HG03442 (cell line): ENCODE measurements around the gene HECW1.

ENCODE experiments used
- ATAC-seq: cut with Tn5 transposase; IDR thresholded peaks from one replicate; pipeline ENCODE4 v1.9.1; 2021; ENCODE audit warnings: mild to moderate bottlenecking, moderate library complexity; ENCODE audit not compliant: unreplicated experiment

Gene HECW1

GRCh38 chr7:43142703-43143102, 30.3 kb downstream of the HECW1 start:
- no peak for ATAC-seq

DNA sequence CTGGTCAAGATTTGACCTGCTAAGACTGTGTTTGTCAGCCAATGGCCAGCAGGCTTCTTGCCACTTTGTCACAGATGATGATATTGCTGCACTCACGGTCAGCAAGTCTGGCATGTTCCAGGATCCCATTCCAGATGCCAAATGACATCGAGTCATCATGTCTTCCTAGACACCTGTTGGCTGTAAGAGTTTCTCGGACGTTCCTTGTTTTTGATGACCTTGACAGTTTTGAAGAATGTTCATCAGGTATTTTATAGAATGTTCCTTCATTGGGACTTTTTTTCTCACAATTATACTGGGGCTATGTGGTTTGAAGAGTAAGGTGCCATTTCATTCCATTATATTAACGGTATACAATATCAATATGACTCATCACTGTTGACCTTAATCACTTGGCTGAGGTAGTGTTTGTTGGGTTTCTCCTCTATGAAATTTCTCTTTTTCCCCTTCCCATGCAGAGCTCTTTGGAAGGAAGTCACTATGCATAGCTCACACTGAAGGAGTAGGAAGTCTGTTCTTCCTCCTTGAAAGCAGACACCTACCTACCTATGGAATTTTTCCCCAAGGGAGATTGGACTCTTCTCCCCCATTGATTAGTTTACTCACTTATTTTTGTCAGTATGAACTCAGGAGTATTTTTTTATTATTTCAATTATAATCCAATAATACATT, 31.6 kb downstream of the HECW1 start:
- no peak for ATAC-seq

DNA sequence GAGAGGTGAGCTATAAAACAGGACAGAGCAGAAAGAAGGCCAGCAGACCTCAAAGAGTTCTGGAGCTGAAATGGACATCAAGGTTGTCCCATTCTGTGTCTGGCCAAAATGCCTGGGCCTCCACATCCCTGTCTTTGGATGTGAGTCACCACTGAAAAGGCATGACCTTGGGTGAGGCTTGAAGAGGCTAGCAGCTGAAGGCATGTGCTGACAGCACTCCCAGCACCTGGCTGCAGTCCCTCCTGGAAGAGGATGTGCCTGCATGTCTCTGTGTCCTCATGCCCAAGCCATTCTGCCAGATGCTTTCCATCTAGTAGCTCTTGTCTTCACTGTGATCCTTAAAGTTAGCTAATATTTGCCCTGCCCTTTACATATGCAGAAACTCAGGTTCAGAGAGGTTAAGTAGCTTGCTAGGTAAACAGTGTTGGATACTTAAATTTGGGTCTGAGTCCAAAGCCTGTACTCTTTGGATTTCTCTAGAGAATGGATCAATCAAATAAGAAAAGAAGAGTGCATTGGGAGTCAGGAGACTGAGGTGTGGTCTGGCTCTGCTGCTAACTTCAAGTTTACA, 35.8 kb downstream of the HECW1 start:
- no peak for ATAC-seq

DNA sequence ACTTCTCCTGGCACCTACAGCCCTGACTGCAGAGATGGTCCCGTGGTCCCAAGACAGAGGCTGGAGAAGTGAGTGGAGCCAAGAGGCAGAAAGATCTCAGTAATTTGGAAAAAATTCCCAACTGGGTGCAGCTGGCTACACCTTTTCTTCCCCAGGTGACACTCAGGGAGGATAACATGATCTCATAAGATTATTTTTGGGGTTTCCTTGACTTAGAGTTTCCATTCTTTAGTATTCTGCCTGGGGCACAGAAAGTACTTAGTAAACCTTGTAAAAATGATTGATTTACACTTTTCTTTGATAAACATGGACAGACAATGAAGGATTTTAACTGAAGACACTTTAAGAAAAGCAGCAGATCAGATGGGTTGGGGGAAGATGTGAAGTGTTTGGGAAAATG, 38.6 kb downstream of the HECW1 start:
- ATAC-seq: no peak

DNA sequence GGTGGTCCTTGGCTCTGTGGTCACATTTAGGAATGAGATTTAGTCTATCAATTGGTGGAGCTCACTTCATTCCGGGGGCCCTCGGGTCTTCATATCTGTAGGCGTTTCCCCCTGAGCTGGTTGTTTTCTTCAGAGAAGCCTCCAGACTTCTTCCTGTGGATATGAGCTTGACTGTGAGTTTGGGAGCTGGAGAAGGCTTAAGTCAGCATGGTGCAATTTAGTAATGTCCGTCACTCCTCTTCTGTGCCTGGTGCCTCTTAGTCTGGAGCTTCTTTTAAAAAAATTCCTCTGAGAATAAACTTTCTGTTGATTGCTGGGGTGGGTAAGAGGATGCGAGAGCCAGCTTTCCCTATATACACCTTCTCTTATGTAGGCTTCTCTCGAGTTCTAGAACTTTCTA, 40.2 kb downstream of the HECW1 start:
- ATAC-seq: no peak

- ATAC-seq: no peak
These were observed 43.2 kb downstream of the HECW1 start for GRCh38 chr7:43155636-43156035.

- no peak for ATAC-seq
These were observed 51.4 kb downstream of the HECW1 start for GRCh38 chr7:43163885-43164284.

- ATAC-seq: peak; percentile 98
These were observed 52.3 kb downstream of the HECW1 start for GRCh38 chr7:43164757-43165156.

GRCh38 chr7:43166686-43167085, 54.2 kb downstream of the HECW1 start:
- no peak for ATAC-seq

DNA sequence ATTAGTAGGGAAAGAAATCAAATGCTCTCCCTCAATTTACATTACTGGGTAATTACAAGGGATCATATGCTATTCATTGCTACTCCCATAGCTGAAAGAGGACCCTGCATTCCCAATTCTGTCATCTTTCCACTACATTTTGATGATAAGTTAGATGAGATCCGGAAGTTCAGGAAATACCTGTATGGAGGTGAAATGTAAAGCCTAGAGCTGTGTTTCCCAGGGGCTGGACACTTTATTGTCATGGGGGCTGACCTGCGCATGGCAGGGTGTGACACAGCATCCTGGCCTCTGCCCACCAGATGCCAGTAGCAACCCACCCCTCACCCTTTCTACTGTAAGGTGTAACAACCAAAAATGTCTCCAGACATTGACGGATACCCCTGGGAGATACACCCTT, 56.6 kb downstream of the HECW1 start:
- ATAC-seq: no peak

DNA sequence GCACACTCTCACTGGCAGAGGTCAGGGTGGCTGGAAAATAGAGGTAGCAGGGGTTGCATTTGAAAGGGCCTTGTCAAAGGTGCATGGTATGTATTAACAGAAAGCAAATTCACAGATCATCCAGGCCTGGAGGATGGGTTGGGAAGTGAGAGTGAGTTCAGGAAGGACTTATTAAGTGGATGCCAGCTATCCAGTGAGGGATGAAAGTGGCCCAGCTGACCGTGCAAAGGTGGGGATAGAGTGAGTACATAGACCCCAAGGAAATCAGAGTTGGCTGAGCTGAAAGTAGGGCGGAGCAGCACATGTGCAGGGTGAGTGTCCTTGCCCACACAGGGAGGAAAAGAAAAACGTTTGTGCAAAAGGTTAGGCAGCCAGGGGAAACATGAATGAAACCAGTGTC, 58.1 kb downstream of the HECW1 start:
- no peak for ATAC-seq

- no peak for ATAC-seq
These were observed 63.2 kb downstream of the HECW1 start for GRCh38 chr7:43175570-43176200.

DNA sequence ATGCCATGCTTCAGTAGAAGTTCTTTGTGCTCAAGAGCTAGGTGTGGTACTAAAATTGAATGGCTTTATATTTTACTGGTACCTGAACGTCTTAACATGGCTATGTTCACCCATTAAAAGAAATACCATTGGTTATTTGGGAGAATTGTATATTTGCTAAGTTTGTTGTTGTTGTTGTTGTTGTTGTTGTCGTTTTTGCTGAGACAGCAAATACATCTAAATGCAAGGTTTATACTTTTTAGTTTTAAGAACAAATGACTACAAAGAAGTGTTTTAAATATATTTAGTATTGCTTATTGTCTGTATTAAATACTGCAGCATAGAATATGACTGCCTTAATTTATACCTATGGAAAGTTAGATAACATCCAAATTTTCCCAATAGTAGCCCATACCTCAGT, 66.9 kb downstream of the HECW1 start:
- ATAC-seq: no peak

DNA sequence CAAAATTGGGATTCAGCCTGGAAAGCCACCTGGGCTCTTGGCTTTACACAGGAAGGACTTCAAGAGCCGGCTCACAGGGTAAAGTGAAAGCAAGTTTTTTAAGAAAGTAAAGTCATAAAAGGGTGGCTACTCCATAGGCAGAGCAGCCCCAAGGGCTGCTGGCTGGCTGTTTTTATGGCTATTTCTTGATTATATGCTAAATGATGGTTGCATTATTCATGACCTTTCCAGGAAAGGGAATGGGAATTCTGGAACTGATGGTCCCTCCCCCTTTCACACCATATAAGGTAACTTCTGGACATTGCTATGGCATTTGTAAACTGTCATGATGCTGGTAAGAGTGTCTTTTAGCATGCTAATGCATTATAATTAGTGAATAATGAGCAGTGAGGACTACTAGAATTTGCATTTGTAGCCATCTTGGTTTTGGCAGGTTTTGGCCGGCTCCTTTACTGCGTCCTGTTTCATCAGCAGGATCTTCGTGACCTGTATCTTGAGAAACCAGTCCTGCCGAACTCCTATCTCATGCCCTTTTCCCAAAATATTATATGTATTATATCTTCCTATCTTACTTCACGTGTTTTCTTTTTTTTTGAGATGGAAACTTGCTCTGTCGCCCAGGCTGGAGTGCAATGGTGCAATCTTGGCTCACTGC, 80.5 kb downstream of the HECW1 start:
- ATAC-seq: no peak

- ATAC-seq: no peak
These were observed 81.4 kb downstream of the HECW1 start for GRCh38 chr7:43193893-43194292.

- ATAC-seq: no peak
These were observed 82.8 kb downstream of the HECW1 start for GRCh38 chr7:43195256-43195655.

- no peak for ATAC-seq
These were observed 83.3 kb downstream of the HECW1 start for GRCh38 chr7:43195768-43196167.

- ATAC-seq: no peak
These were observed 83.9 kb downstream of the HECW1 start for GRCh38 chr7:43196379-43196778.

- ATAC-seq: no peak
These were observed 85.6 kb downstream of the HECW1 start for GRCh38 chr7:43198016-43198415.

DNA sequence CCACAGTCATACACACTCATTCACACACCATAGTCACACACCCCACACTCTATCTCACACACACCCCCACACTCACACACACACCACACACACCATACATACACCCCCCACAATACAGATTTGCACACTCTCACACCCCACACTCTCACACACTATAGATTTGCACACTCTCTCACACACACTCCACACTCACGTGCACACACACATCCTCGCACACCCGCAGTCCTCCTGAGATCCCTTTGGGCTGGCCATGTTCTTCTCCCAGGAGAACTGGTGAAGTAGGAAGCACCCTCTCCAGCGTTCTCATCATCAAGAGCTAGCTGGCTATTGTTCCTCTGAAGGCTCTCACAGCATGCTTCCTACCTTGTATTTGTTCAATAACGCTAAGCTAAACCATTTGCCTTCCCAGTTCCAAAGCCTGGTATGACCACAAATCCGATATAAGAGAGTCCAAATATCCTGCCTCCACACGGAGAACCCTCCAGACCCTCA, 86.2 kb downstream of the HECW1 start:
- no peak for ATAC-seq

- no peak for ATAC-seq
These were observed 87.1 kb downstream of the HECW1 start for GRCh38 chr7:43199371-43200160.
